Uterus (tissue), 2 donors: ENCODE data around the gene CDH2.

Experiments
- POLR2A ChIP-seq, 2 donors: fragments of 450-650 bp; IDR thresholded peaks; one replicate each; pipeline ENCODE4 v1.6.1; 2016; ENCODE audit warnings: antibody characterized with exemption in 2 of 2, mild to moderate bottlenecking in 1 of 2, moderate library complexity in 1 of 2
- TF ChIP-seq, protein P1 (sequence below), 4 experiments: fragments of 200-600 bp in 2 of 4; fragments of 450-650 bp in 2 of 4; sonication (generic) in 2 of 4; IDR thresholded peaks; one replicate each; pipeline ENCODE4 v1.5.1; 2016 to 2019; ENCODE audit warnings: antibody characterized with exemption in 4 of 4, mild to moderate bottlenecking in 2 of 4, moderate library complexity in 1 of 4

DNA sequence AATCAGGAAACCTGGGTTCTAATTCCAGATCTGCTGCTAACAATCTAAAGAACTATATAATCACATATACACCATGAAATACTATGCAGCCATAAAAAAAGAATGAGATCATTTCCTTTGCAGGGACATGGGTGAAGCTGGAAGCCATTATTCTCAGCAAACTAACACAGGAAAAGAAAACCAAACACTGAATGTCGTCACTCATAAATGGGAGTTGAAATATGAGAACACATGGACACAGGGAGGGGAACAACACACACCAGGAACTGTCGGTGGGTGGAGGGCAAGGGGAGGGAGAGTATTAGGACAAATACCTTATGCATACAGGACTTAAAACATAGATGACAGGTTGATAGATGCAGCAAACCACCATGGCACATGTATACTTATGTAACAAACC is 33.2 kb downstream of the CDH2 start:
- TF ChIP-seq, protein P1, sequence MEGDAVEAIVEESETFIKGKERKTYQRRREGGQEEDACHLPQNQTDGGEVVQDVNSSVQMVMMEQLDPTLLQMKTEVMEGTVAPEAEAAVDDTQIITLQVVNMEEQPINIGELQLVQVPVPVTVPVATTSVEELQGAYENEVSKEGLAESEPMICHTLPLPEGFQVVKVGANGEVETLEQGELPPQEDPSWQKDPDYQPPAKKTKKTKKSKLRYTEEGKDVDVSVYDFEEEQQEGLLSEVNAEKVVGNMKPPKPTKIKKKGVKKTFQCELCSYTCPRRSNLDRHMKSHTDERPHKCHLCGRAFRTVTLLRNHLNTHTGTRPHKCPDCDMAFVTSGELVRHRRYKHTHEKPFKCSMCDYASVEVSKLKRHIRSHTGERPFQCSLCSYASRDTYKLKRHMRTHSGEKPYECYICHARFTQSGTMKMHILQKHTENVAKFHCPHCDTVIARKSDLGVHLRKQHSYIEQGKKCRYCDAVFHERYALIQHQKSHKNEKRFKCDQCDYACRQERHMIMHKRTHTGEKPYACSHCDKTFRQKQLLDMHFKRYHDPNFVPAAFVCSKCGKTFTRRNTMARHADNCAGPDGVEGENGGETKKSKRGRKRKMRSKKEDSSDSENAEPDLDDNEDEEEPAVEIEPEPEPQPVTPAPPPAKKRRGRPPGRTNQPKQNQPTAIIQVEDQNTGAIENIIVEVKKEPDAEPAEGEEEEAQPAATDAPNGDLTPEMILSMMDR (IDR thresholded peaks at IDR 0.05): no peak
- no peak for TF ChIP-seq POLR2A (IDR thresholded peaks at IDR 0.05)
